SK-N-DZ (cell line): Measurements from ENCODE around the gene UBTD1. TPM values are rescaled to one million over a fixed set of nuclear protein-coding genes. Genes with fewer than 3 reads are reported as not detected.
"Not testable (repeated sequence)": the region's sequence is repeated elsewhere in the genome, so short reads cannot be mapped to it uniquely, and the experiment has no call there.

ENCODE experiments used
- DNase-seq: peaks from one replicate; pipeline ENCODE4 v3.0.0-alpha.2; 2015; ENCODE audit warnings: low spot score
- polyA plus RNA-seq, 2 experiments: library from polyadenylated mRNA; depleted of rRNA; stranded (reverse); fragments of >200 nt; gene quantifications; 2 replicates each; pipeline ENCODE4 v1.2.3, GENCODE V29; 2014

Gene UBTD1
- 5.8 and 6.2 TPM in 2 replicates for polyA plus RNA-seq (2014; cell fraction: cytosol; rRNA removed)
- polyA plus RNA-seq (2014; cell fraction: nucleus; rRNA removed), result 5.7 and 6.3 TPM in 2 replicates

DNA sequence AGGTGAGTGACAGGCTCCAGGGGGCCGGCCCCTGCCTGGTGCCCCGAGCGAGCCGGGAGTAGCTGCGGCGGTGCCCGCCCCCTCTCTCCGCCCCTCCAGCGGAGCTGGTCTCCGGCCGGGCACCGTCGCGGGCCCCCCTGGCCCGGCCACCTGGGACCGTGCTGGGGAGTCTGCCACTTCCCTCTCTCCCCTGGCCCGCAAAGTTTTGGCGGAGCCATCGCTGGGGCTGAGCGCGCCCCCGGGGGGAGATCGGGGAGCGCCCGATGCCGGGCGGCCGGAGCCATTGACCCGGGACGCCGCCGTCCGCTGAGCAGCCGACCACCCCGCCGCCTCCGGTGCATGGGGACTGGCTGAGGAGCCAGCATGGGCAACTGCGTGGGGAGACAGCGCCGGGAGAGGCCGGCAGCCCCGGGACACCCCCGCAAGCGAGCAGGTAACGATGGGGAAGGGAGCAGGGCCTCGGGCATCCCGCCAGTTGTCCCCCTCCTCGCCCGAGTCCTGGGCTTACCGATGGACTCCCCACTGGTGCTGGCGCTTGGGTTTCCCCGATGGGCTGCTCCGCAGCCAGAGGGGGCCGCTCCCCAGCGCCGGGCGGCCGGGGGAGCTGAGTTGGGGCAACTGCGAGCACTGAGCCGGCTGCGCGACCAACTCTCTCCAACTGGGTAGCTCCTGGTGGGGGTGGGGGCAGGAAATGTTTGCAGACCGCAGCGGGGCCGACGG lies at the start of gene UBTD1:
Gene UBTD1, plus strand, starts transcription at position 84 of the 720 bp plus-strand sequence. Its CDS starts 280 bp downstream, at position 364.
- DNase-seq, result no peak

DNA sequence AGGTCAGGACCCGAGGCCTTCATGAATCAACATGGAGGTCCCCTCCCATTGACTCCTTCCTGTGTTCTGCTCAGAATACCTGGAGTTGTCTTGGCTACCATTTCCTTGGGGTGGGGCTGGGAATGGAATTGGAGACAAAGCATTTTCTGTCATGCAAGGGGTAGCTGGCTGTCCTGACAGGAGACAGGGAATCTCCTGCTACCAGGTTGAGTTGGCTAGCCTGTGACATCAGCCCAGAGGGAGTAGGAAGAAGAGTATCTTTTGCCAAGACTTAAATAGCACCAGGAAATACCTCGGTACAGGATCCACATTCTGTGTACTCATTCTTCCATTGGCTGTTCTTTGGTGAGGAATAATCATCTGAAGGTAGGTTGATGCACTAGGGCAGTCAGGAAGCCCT lies 47.9 kb upstream of the UBTD1 start:
- no peak for DNase-seq

- DNase-seq, result no peak
Observed at GRCh38 chr10:97451605-97452004, 47.1 kb upstream of the UBTD1 start.

DNA sequence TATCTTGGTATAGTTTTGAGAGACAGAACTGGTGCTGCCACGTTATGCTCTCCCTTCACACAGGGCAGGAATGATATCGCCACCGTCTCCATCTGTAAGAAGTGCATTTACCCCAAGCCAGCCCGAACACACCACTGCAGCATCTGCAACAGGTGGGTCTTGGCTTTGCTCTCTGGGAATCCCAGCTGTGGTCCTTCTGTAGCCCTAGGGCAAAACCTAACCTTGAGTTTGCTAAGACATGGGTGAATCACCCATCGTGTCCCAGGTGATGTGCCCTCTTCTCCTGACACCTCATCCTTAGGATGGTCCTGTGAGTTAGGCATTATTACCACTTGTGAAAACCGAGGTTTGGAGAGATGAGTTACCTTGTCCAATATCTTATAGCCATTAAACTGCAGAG lies 46.4 kb upstream of the UBTD1 start:
- no peak for DNase-seq

- DNase-seq, result no peak
Observed at GRCh38 chr10:97454330-97455036, 44.2 kb upstream of the UBTD1 start.

GRCh38 chr10:97456034-97456685 lies 42.6 kb upstream of the UBTD1 start:
- DNase-seq, result no peak

GRCh38 chr10:97456686-97457065 lies 42.0 kb upstream of the UBTD1 start:
- no peak for DNase-seq

- DNase-seq, result no peak
Observed at GRCh38 chr10:97459111-97459510, 39.6 kb upstream of the UBTD1 start.

- no peak for DNase-seq
Observed at GRCh38 chr10:97459933-97460332, 38.8 kb upstream of the UBTD1 start.

GRCh38 chr10:97462309-97462708 lies 36.4 kb upstream of the UBTD1 start:
- no peak for DNase-seq

DNA sequence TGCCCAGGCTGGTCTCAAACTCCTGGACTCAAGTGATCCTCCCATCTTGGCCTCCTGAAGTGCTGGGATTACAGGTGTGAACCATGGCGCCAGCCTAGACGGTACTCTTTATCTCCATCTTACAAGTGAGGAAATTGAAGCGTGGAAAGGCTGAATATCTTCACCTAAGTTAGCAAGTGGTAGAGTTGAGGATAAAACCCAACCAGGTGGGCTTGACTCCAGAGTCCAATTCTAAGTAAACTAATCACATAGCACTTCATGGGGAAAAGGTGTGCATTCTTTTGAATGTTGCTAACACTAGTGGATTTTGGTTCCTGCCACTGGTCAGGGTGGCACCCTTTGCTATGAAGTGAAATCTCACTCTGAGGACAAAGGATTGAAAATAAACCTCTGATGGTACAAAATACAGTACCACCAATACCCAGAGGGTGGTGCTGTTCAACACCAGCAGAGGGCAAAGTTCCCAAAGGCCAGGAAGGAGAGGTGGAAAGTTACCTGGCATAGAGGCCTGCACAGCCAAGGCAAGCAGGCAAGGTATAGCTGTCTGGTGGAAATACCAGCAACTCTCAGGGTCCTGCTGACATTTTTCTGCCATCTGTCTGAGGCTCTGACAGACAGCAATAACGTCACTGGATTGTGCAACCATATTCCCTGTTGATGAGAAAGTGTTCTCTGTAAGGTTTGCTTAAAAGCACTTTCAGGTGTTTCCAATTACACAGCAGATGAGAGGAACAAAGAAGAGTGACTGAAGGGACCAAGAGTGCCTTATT lies 35.2 kb upstream of the UBTD1 start:
- DNase-seq, result peak; percentile 57

- no peak for DNase-seq
Observed at GRCh38 chr10:97464226-97464625, 34.5 kb upstream of the UBTD1 start.

DNA sequence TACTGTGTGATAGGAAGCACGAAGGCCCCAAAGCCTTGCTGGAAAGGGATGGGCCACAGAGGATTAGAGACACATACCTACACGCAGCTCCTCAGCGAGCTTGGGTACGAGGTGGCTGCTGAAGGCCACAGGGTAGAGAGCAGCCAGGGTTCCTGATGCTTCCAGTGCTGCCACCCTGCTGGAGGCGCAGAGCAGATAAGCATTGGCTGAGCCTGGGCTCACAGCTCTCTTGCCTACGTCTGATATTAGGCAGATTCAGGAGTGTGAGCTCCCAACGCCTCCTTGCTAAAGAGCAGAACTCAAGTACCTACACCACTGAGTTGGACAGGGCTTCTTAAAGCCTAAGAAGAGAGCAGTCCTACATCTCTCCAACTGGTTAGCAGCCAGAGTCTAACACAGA lies 32.7 kb upstream of the UBTD1 start:
- DNase-seq, result no peak

DNA sequence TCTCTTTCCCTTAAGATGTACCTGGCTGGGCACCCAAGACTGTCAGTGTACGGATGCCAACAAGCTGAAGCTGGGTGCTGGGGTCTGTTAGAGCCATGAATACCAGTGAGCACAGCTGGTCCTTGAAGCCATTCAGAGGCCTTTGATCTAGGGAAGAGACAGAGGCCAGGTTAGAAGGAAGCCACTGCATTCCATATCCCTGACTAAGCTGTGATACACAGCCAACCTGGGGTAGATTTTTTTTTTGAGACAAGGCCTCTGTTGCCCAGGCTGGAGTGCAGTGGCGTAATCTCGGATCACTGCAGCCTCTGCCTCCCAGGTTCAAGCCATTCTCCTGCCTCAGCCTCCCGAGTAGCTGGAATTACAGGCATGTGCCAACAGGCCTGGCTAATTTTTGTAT lies 32.0 kb upstream of the UBTD1 start:
- no peak for DNase-seq

GRCh38 chr10:97468162-97468561 lies 30.6 kb upstream of the UBTD1 start:
- DNase-seq, result no peak

DNA sequence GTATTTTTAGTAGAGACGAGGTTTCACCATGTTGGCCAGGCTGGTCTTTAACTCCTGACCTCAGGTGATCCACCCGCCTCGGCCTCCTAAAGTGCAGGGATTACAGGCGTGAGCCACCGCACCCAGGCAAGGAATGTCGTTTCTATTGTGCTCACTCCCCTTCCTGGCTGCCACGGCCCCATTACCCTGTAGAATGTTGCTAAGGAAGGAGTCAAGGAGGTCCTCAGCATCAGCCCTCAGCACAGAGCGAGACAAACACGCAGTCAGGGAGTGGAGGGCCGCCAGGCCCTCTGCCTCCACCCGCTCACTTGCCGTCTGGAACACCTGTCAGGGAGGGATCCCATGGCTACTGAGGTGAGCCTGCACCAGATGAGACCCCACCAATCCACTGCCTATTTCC lies 29.9 kb upstream of the UBTD1 start:
- not testable (repeated sequence) for DNase-seq

- no peak for DNase-seq
Observed at GRCh38 chr10:97474918-97475317, 23.8 kb upstream of the UBTD1 start.

GRCh38 chr10:97475936-97476594 lies 22.7 kb upstream of the UBTD1 start:
- DNase-seq, result no peak

DNA sequence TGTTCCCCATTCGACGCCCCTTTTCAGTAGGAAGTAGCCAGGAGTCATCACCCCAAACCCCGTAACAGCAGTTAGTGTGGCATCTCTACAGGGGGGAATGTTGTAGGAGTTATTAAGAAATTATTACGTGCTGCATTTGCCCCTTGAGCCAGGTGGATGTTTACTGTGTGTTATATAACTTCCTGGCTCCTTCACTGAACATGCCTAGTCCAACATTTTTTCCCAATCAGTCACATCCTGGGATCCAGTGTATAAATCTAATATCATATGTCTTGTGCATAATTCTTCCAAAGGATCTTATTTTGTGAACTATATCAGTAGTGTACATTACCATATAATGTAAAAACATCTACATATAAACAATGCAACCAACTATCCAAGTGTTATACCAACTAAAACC lies 19.3 kb upstream of the UBTD1 start:
- DNase-seq, result not testable (repeated sequence)

GRCh38 chr10:97479939-97480338 lies 18.8 kb upstream of the UBTD1 start:
- DNase-seq, result no peak

GRCh38 chr10:97481071-97481470 lies 17.7 kb upstream of the UBTD1 start:
- DNase-seq, result no peak
